IPS-NIHi7 (cell line): ENCODE data around the gene FNBP1.

Experiments
- DNase-seq: peaks from one replicate; pipeline ENCODE4 v3.0.0; 2012; ENCODE audit warnings: mixed read lengths; ENCODE audit errors: extremely low spot score

Gene FNBP1

DNA sequence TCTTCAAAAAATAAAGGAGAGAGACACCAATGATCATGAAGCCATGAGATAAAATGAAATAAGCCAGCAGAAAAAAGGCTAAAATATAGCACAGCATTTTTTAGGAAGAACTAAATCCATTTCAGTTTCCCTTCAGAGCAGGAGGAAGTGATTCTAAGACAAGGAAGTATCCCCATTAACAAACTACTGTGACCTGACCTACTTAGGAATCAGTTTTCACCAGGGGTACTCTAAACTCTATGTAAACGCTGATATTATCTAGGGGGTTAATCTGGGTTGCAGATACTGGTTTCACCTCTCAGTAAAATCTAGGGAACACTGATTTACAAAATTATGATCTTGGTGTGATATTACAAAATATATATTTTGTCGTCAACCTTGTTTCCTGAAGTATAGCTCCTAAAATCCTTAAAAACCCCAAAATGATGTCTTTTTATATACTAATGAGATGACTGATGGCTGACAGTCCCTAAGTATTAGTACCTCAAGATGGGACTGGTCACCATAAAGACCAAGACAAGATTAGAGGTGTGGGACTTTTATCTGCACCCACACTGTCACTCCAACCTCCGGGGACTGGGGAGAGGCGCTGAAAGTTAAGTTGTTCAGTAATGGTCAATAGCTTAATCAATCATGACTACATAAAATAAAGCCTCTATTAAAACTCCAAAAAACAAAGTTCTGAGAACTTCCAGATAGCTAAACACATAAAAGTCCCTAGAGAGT lies 2.9 kb upstream of the FNBP1 start:
- no peak for DNase-seq

GRCh38 chr9:130043654-130044623 lies 950 bp upstream of the FNBP1 start:
- peak; percentile 22 for DNase-seq

- peak; percentile 33 for DNase-seq
These were observed 544 bp downstream of the FNBP1 start for GRCh38 chr9:130042406-130042884.

- DNase-seq = peak; percentile 43
These were observed 1.2 kb downstream of the FNBP1 start for GRCh38 chr9:130041648-130042405.

DNA sequence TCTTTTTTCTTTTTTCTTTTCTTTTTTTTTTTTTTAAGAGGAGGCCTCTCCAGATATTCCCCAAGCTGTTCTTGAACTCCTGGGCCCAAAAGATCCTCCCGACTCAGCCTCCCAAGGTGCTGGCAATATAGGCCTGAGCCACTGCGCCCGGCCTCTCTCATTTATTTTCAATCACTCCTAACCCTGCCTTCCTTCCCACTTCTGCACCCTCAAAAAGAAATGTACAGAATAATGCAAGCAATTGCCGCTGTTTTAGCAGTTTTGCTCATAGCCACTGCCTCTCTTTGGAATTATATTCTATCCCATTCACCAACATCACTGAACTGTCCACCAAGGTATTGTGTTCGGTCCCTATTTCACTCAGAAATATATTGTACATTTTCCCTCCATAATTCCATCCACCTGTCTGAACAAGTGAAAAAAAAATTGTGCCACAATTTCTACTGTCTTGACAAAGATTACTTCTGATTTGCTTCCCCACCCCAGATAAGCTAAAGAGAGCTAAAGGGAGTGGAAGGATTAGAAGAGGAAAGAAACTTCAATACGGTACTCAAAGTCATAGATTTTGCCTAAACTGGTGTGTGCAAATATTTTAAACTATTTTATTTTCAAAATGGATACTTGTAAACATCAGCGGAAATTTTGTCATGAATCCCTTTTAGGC lies 1.9 kb downstream of the FNBP1 start:
- no peak for DNase-seq

GRCh38 chr9:130039528-130040147 lies 3.4 kb downstream of the FNBP1 start:
- no peak for DNase-seq

GRCh38 chr9:130036099-130036498 lies 6.9 kb downstream of the FNBP1 start:
- no peak for DNase-seq

DNA sequence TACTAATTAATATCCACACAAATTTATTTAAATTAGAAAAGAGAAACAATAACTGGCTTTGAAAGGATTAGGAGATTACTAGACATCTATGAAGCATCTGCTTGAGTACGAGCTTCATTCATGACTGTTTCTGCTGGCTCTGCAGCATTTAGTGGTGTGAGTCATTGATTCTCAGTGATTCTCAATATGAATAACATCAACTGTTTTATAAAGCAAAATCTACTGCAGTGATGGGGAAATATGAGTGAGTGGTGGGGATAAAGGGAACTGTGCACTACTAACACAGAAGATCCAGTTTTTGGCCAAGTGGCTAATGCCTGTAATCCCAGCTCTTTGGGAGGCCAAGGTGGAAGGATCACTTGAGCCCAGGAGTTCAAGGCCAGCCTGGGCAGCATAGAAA lies 8.4 kb downstream of the FNBP1 start:
- DNase-seq = no peak

- no peak for DNase-seq
These were observed 12.3 kb downstream of the FNBP1 start for GRCh38 chr9:130030651-130031127.

- DNase-seq = no peak
These were observed 13.6 kb downstream of the FNBP1 start for GRCh38 chr9:130029223-130029973.

- no peak for DNase-seq
These were observed 14.3 kb downstream of the FNBP1 start for GRCh38 chr9:130028493-130029222.

DNA sequence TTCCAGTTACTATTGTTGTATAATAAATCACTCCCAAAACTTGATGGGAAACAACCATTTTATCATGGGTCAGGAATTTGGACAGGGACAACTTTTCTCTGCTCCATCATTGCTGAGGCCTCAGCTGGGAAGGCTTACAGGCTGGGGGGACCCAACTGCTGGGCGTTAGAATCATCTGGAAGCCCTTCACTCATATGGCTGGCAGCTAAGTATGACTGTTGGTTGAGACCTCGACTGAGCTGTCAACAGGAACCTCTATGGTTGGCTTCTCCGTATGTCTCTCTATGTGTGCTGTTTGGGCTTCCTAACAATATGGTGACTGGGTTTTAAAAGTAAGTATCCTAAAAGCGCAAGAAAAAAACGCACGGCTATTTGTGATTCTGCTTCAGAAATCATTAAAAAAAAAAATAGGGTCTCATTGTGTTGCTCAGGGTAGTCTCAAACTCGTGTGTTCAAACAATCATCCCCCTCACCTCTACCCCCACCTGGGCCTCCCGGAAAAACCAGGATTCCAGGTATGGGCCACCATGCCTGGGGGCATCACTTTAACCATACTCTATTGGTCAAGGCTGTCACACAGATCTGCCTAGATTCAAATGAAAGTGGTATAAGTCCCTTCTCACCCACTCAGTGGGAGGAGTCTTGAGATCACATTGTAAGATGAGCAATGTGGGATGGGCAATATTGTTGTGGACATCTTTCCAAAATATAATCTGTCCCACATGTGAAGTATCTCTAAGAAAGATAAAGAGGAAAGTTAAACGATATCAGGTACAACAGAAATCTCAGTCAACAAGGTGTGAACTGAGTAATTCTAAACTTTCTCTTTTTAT lies 15.2 kb downstream of the FNBP1 start:
- no peak for DNase-seq

GRCh38 chr9:130026583-130027340 lies 16.2 kb downstream of the FNBP1 start:
- DNase-seq = no peak

DNA sequence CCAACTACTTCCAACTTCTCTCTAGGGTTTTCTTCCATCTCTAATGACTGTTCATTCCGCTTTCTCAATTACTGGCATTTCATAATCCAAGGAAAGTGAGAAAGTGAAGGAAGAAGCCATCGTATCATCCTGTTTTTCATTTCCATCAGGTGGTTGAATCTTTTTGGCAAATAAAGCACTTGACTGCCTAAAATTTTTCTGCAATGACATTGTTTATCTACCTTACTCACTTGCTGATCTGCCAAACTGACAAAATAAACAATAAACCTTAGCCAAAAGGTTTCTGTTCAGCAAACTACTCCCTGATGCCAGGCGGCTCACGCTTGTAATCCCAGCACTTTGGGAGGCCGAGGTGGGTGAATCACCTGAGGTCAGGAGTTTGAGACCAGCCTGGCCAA lies 18.4 kb downstream of the FNBP1 start:
- DNase-seq = no peak

- DNase-seq = no peak
These were observed 18.9 kb downstream of the FNBP1 start for GRCh38 chr9:130023994-130024596.

DNA sequence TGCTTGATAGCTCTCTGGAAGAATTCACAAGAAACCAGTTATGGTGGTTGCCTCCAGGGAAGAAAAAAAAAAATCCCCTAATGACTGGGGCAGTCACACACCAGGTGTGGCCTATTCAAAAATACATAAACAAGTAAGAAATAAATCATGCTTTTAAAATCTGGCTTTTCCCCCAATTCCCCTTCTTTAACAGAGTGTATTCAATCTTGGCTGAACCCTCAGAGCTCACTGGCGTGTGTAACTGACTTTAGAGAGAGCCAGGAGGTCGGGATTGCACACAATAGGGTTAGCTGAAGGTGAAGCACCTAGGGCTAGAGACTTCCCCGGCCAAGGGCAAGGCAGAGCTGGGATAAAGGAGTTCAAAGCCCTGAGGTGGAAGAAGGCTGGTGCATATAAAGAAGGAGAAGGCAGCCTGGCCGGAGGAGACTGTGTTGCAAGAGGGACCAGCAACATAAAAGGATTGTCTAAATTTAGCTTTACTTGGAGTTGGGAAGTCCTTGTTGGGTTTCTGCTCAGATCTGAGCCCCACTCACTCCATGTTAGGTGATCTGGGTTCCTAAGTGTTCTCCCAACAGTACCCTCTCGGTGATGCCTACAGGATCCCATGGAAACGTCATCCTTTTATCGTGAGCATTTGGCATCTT lies 19.7 kb downstream of the FNBP1 start:
- DNase-seq = no peak
